Measurements from ENCODE around the gene FASTK.

The FASTK gene

GRCh38 chr7:151074817-151075661, 5.6 kb downstream of the FASTK start:
- H3K4me3 ChIP-seq (ENCODE audit: insufficient read depth in 1 of 2, low read depth in 1 of 2, low read length in 2 of 2): no peak overlapping the region
- H4K8ac ChIP-seq (ENCODE audit: low read length): no peak overlapping the region
- H2BK15ac ChIP-seq (ENCODE audit: low read depth, poor library complexity, severe bottlenecking): no peak overlapping the region
- H3K4me1 ChIP-seq (ENCODE audit: control insufficient read depth, insufficient read depth, low read depth, low read length): peaks cover 25% of the 10 kb centered on the region
- DNase-seq: no peak
- no peak overlapping the region for H2AK5ac ChIP-seq (ENCODE audit: low read length, severe bottlenecking)
- H2BK5ac ChIP-seq (ENCODE audit: low read depth, low read length, poor library complexity, severe bottlenecking): no peak overlapping the region
- 97% methylated on average over 26 of the region's 26 CpGs for WGBS
- no peak overlapping the region for H3K27ac ChIP-seq (ENCODE audit: low read length, poor library complexity, severe bottlenecking)
- peaks cover 48% of the 10 kb centered on the region for H3K79me1 ChIP-seq (replicated peaks; ENCODE audit: low read length, poor library complexity, severe bottlenecking)
- peaks cover 77 to 93% of the 10 kb centered on the region in 2 experiments for H3K36me3 ChIP-seq (ENCODE audit: control insufficient read depth in 1 of 2, insufficient read depth in 2 of 2, low read depth in 1 of 2, low read length in 2 of 2)
- no peaks in the 10 kb centered on the region for H3K9me3 ChIP-seq (ENCODE audit: control insufficient read depth, low read length)
- H2AFZ ChIP-seq (ENCODE audit: low read depth, low read length): no peak overlapping the region
- no peak overlapping the region for H3K4ac ChIP-seq (ENCODE audit: low read depth in 1 of 2, low read length in 2 of 2)
- no peak overlapping the region for H3K18ac ChIP-seq (ENCODE audit: low read depth in 1 of 2, low read length in 2 of 2)
- no peak overlapping the region for H3K14ac ChIP-seq (ENCODE audit: low read length in 2 of 2)
- H3K4me2 ChIP-seq (ENCODE audit: low read length, poor library complexity, severe bottlenecking): no peak overlapping the region
- no peaks in the 10 kb centered on the region for H3K27me3 ChIP-seq (ENCODE audit: control insufficient read depth in 1 of 2, insufficient read depth in 1 of 2, low read length in 2 of 2)
- H3K9ac ChIP-seq (ENCODE audit: low read length): no peak overlapping the region
- no peak overlapping the region for H2BK120ac ChIP-seq (ENCODE audit: low read depth, low read length)
- no peak overlapping the region for H2BK12ac ChIP-seq (ENCODE audit: low read length in 2 of 2)
- no peak overlapping the region for H3K23ac ChIP-seq (ENCODE audit: low read length in 2 of 2)
- H4K91ac ChIP-seq (ENCODE audit: low read length): peak overlapping the region; percentile 54

GRCh38 chr7:151073990-151074389, 6.6 kb downstream of the FASTK start:
- H3K4me3 ChIP-seq (ENCODE audit: insufficient read depth in 1 of 2, low read depth in 1 of 2, low read length in 2 of 2): no peak overlapping the region
- peaks cover 85 to 97% of the 10 kb centered on the region in 2 experiments for H3K36me3 ChIP-seq (ENCODE audit: control insufficient read depth in 1 of 2, insufficient read depth in 2 of 2, low read depth in 1 of 2, low read length in 2 of 2)
- no peak overlapping the region for H3K18ac ChIP-seq (ENCODE audit: low read depth in 1 of 2, low read length in 2 of 2)
- H3K4ac ChIP-seq (ENCODE audit: low read depth in 1 of 2, low read length in 2 of 2): no peak overlapping the region
- no peak overlapping the region for H3K27ac ChIP-seq (ENCODE audit: low read length, poor library complexity, severe bottlenecking)
- no peak overlapping the region for H3K9ac ChIP-seq (ENCODE audit: low read length)
- H2BK15ac ChIP-seq (ENCODE audit: low read depth, poor library complexity, severe bottlenecking): no peak overlapping the region
- no peak overlapping the region for H3K4me2 ChIP-seq (ENCODE audit: low read length, poor library complexity, severe bottlenecking)
- peaks cover 58% of the 10 kb centered on the region for H3K79me1 ChIP-seq (replicated peaks; ENCODE audit: low read length, poor library complexity, severe bottlenecking)
- H2AFZ ChIP-seq (ENCODE audit: low read depth, low read length): no peak overlapping the region
- H2AK5ac ChIP-seq (ENCODE audit: low read length, severe bottlenecking): no peak overlapping the region
- H2BK120ac ChIP-seq (ENCODE audit: low read depth, low read length): no peak overlapping the region
- H3K27me3 ChIP-seq (ENCODE audit: control insufficient read depth in 1 of 2, insufficient read depth in 1 of 2, low read length in 2 of 2): no peaks in the 10 kb centered on the region
- no peak overlapping the region for H4K91ac ChIP-seq (ENCODE audit: low read length)
- H2BK12ac ChIP-seq (ENCODE audit: low read length in 2 of 2): no peak overlapping the region
- H4K8ac ChIP-seq (ENCODE audit: low read length): no peak overlapping the region
- no peak overlapping the region for H2BK5ac ChIP-seq (ENCODE audit: low read depth, low read length, poor library complexity, severe bottlenecking)
- no peak overlapping the region for H3K23ac ChIP-seq (ENCODE audit: low read length in 2 of 2)
- WGBS: 99% methylated on average over 17 of the region's 17 CpGs
- DNase-seq: no peak
- no peaks in the 10 kb centered on the region for H3K9me3 ChIP-seq (ENCODE audit: control insufficient read depth, low read length)
- H3K14ac ChIP-seq (ENCODE audit: low read length in 2 of 2): no peak overlapping the region
- peaks cover 17% of the 10 kb centered on the region for H3K4me1 ChIP-seq (ENCODE audit: control insufficient read depth, insufficient read depth, low read depth, low read length)

GRCh38 chr7:151071032-151071866, 9.4 kb downstream of the FASTK start:
- WGBS: 96% methylated on average over 39 of the region's 39 CpGs
- Histone ChIP-seq H3K4me2 (ENCODE audit: low read length, poor library complexity, severe bottlenecking) (no peak overlapping the region), H3K27me3 (ENCODE audit: control insufficient read depth in 1 of 2, insufficient read depth in 1 of 2, low read length in 2 of 2) (no peaks in the 10 kb centered on the region), H3K18ac (ENCODE audit: low read depth in 1 of 2, low read length in 2 of 2) (no peak overlapping the region), H2AFZ (ENCODE audit: low read depth, low read length) (no peak overlapping the region), H3K14ac (ENCODE audit: low read length in 2 of 2) (no peak overlapping the region), H3K4me1 (ENCODE audit: control insufficient read depth, insufficient read depth, low read depth, low read length) (peaks cover 14% of the 10 kb centered on the region), H3K36me3 (ENCODE audit: control insufficient read depth in 1 of 2, insufficient read depth in 2 of 2, low read depth in 1 of 2, low read length in 2 of 2) (peaks cover 86 to 92% of the 10 kb centered on the region in 2 experiments), H4K8ac (ENCODE audit: low read length) (no peak overlapping the region), H3K4me3 (ENCODE audit: insufficient read depth in 1 of 2, low read depth in 1 of 2, low read length in 2 of 2) (no peak overlapping the region), H2AK5ac (ENCODE audit: low read length, severe bottlenecking) (no peak overlapping the region), H2BK5ac (ENCODE audit: low read depth, low read length, poor library complexity, severe bottlenecking) (no peak overlapping the region), H2BK12ac (ENCODE audit: low read length in 2 of 2) (no peak overlapping the region), H3K9ac (ENCODE audit: low read length) (no peak overlapping the region), H2BK120ac (ENCODE audit: low read depth, low read length) (no peak overlapping the region), H4K91ac (ENCODE audit: low read length) (no peak overlapping the region), H3K27ac (ENCODE audit: low read length, poor library complexity, severe bottlenecking) (no peak overlapping the region), H2BK15ac (ENCODE audit: low read depth, poor library complexity, severe bottlenecking) (peak overlapping the region; percentile 82), H3K4ac (ENCODE audit: low read depth in 1 of 2, low read length in 2 of 2) (no peak overlapping the region), H3K23ac (ENCODE audit: low read length in 2 of 2) (no peak overlapping the region), H3K79me1 (replicated peaks; ENCODE audit: low read length, poor library complexity, severe bottlenecking) (peaks cover 49% of the 10 kb centered on the region), H3K9me3 (ENCODE audit: control insufficient read depth, low read length) (no peaks in the 10 kb centered on the region)
- DNase-seq: no peak

- H3K4me3 ChIP-seq (ENCODE audit: insufficient read depth in 1 of 2, low read depth in 1 of 2, low read length in 2 of 2): no peak overlapping the region
- no peak overlapping the region for H2BK120ac ChIP-seq (ENCODE audit: low read depth, low read length)
- no peak for DNase-seq
- peaks cover 16% of the 10 kb centered on the region for H3K4me1 ChIP-seq (ENCODE audit: control insufficient read depth, insufficient read depth, low read depth, low read length)
- H2BK5ac ChIP-seq (ENCODE audit: low read depth, low read length, poor library complexity, severe bottlenecking): no peak overlapping the region
- H3K36me3 ChIP-seq (ENCODE audit: control insufficient read depth in 1 of 2, insufficient read depth in 2 of 2, low read depth in 1 of 2, low read length in 2 of 2): peaks cover 86 to 92% of the 10 kb centered on the region in 2 experiments
- H3K27ac ChIP-seq (ENCODE audit: low read length, poor library complexity, severe bottlenecking): no peak overlapping the region
- no peak overlapping the region for H3K9ac ChIP-seq (ENCODE audit: low read length)
- H3K4ac ChIP-seq (ENCODE audit: low read depth in 1 of 2, low read length in 2 of 2): no peak overlapping the region
- no peak overlapping the region for H2AK5ac ChIP-seq (ENCODE audit: low read length, severe bottlenecking)
- H3K79me1 ChIP-seq (replicated peaks; ENCODE audit: low read length, poor library complexity, severe bottlenecking): peaks cover 51% of the 10 kb centered on the region
- no peaks in the 10 kb centered on the region for H3K27me3 ChIP-seq (ENCODE audit: control insufficient read depth in 1 of 2, insufficient read depth in 1 of 2, low read length in 2 of 2)
- no peak overlapping the region for H2BK12ac ChIP-seq (ENCODE audit: low read length in 2 of 2)
- H3K18ac ChIP-seq (ENCODE audit: low read depth in 1 of 2, low read length in 2 of 2): no peak overlapping the region
- H3K14ac ChIP-seq (ENCODE audit: low read length in 2 of 2): no peak overlapping the region
- H3K23ac ChIP-seq (ENCODE audit: low read length in 2 of 2): no peak overlapping the region
- H3K9me3 ChIP-seq (ENCODE audit: control insufficient read depth, low read length): no peaks in the 10 kb centered on the region
- H2BK15ac ChIP-seq (ENCODE audit: low read depth, poor library complexity, severe bottlenecking): no peak overlapping the region
- no peak overlapping the region for H4K91ac ChIP-seq (ENCODE audit: low read length)
- H3K4me2 ChIP-seq (ENCODE audit: low read length, poor library complexity, severe bottlenecking): no peak overlapping the region
- no peak overlapping the region for H4K8ac ChIP-seq (ENCODE audit: low read length)
- WGBS: 95% methylated on average over 15 of the region's 15 CpGs
- H2AFZ ChIP-seq (ENCODE audit: low read depth, low read length): no peak overlapping the region
Observed at GRCh38 chr7:151070574-151070960, 10.0 kb downstream of the FASTK start.
